IMR-90 (cell line): ENCODE results near the gene ENOX1. TPM values are rescaled to one million over a fixed set of nuclear protein-coding genes. Genes with fewer than 3 reads are reported as not detected.

Source experiments
- ATAC-seq: fragments of 200-7000 bp; cut with Tn5 transposase; 2 replicates; pipeline ENCODE4 v1.9.1; 2020; ENCODE audit warnings: low read depth, mild to moderate bottlenecking, moderate library complexity
- BruUV-seq: library from RNA; stranded (reverse); fragments of 400-500 nt; replicated peaks from 2 replicates; lab custom pipeline; 2021; lab: Mats Ljungman, UMichigan
- CTCF ChIA-PET: fragments of 300-600 bp; formaldehyde crosslinking; extraction: SDS; loops from one replicate; lab custom pipeline; 2021; ENCODE audit warnings: antibody characterized with exemption; lab: Yijun Ruan, JAX
- POLR2A ChIA-PET: fragments of 300-600 bp; sonication (Branson Sonifier 250); formaldehyde crosslinking; loops from one replicate; lab custom pipeline; 2022; ENCODE audit warnings: antibody characterized with exemption; ENCODE audit not compliant: unreplicated experiment; lab: Charles Lee
- DNase-seq: peaks from one replicate; pipeline ENCODE4 v3.0.0; 2013
- H2AFZ ChIP-seq: replicated peaks from 2 replicates; pipeline ENCODE3; 2013; ENCODE audit warnings: low read length, mild to moderate bottlenecking; ENCODE audit not compliant: poor library complexity
- H2AK5ac ChIP-seq: 2 replicates; pipeline ENCODE4 v1.6.1; 2013; ENCODE audit warnings: low read depth, low read length, inconsistent platforms
- H2AK9ac ChIP-seq: replicated peaks from 2 replicates; pipeline ENCODE3; 2013; ENCODE audit warnings: mild to moderate bottlenecking, low read depth, low read length, moderate library complexity; ENCODE audit not compliant: poor library complexity
- H2BK120ac ChIP-seq: 2 replicates; pipeline ENCODE4 v1.6.1; 2013; ENCODE audit warnings: low read depth, low read length, inconsistent platforms
- H2BK15ac ChIP-seq: 3 replicates; pipeline ENCODE4 v1.6.1; 2013; ENCODE audit warnings: low read depth, low read length, inconsistent platforms
- H2BK20ac ChIP-seq: 2 replicates; pipeline ENCODE4 v1.6.1; 2013; ENCODE audit warnings: low read depth, mild to moderate bottlenecking, inconsistent platforms, low read length, moderate library complexity
- H2BK5ac ChIP-seq: 2 replicates; pipeline ENCODE4 v1.6.1; 2013; ENCODE audit warnings: mild to moderate bottlenecking, low read depth, low read length, inconsistent platforms; ENCODE audit not compliant: poor library complexity, severe bottlenecking
- H3K14ac ChIP-seq: replicated peaks from 2 replicates; pipeline ENCODE4 v1.6.1; 2013; ENCODE audit warnings: low read depth, low read length, inconsistent platforms
- H3K18ac ChIP-seq: 2 replicates; pipeline ENCODE4 v1.6.1; 2013; ENCODE audit warnings: low read depth, low read length, control low read depth
- H3K23ac ChIP-seq: 2 replicates; pipeline ENCODE4 v1.6.1; 2013; ENCODE audit warnings: low read depth, low read length, inconsistent platforms
- H3K27ac ChIP-seq: 2 replicates; pipeline ENCODE4 v1.5.1; 2013; ENCODE audit warnings: mild to moderate bottlenecking, control low read depth, low read length; ENCODE audit not compliant: insufficient read depth
- H3K27me3 ChIP-seq: 2 replicates; pipeline ENCODE4 v1.6.1; 2013; ENCODE audit warnings: low read length; ENCODE audit not compliant: control insufficient read depth, insufficient read depth
- H3K36me3 ChIP-seq: 2 replicates; pipeline ENCODE4 v1.6.1; 2013; ENCODE audit warnings: low read length, mixed read lengths; ENCODE audit not compliant: control insufficient read depth, insufficient read depth
- H3K4ac ChIP-seq: 2 replicates; pipeline ENCODE4 v1.6.1; 2013; ENCODE audit warnings: low read depth, low read length, inconsistent platforms
- H3K4me1 ChIP-seq: 2 replicates; pipeline ENCODE4 v1.6.1; 2013; ENCODE audit warnings: low read length, mixed read lengths; ENCODE audit not compliant: control insufficient read depth, insufficient read depth
- H3K4me2 ChIP-seq: 2 replicates; pipeline ENCODE4 v1.6.1; 2013; ENCODE audit warnings: low read depth, mild to moderate bottlenecking, control low read depth, low read length, moderate library complexity
- H3K4me3 ChIP-seq: 2 replicates; pipeline ENCODE4 v1.5.1; 2013; ENCODE audit warnings: low read depth, mild to moderate bottlenecking, control low read depth, low read length, moderate library complexity; ENCODE audit not compliant: insufficient read depth
- H3K56ac ChIP-seq: 2 replicates; pipeline ENCODE4 v1.6.1; 2013; ENCODE audit warnings: low read length, inconsistent platforms; ENCODE audit not compliant: insufficient read depth; ENCODE audit errors: extremely low read depth
- H3K79me1 ChIP-seq, 2 experiments: 2 replicates each; pipeline ENCODE4 v1.6.1; 2013; ENCODE audit warnings: low read length in 2 of 2, inconsistent platforms in 1 of 2, low read depth in 1 of 2
- H3K9ac ChIP-seq: 2 replicates; pipeline ENCODE4 v1.6.1; 2013; ENCODE audit warnings: low read depth, low read length, control low read depth
- H3K9me1 ChIP-seq: 2 replicates; pipeline ENCODE4 v1.6.1; 2013; ENCODE audit warnings: low read length, inconsistent platforms; ENCODE audit not compliant: insufficient read depth
- H3K9me3 ChIP-seq: 2 replicates; pipeline ENCODE4 v1.6.1; 2013; ENCODE audit warnings: low read length; ENCODE audit not compliant: control insufficient read depth, insufficient read depth
- H4K20me1 ChIP-seq: 2 replicates; pipeline ENCODE4 v1.6.1; 2013; ENCODE audit warnings: low read length, inconsistent platforms; ENCODE audit not compliant: insufficient read depth
- H4K5ac ChIP-seq: 2 replicates; pipeline ENCODE4 v1.6.1; 2013; ENCODE audit warnings: mild to moderate bottlenecking, low read depth, low read length, control low read depth
- H4K8ac ChIP-seq, 2 experiments: 2 replicates each; pipeline ENCODE4 v1.6.1; 2013; ENCODE audit warnings: low read depth in 2 of 2, low read length in 2 of 2, control low read depth in 1 of 2, inconsistent platforms in 1 of 2
- H4K91ac ChIP-seq: 2 replicates; pipeline ENCODE4 v1.6.1; 2013; ENCODE audit warnings: low read depth, low read length, inconsistent platforms; ENCODE audit not compliant: insufficient read depth
- CEBPB ChIP-seq: IDR thresholded peaks from 2 replicates; pipeline ENCODE4 v1.6.1; 2012; ENCODE audit warnings: low read depth, low read length, improper control_type of control experiment
- CTCF ChIP-seq: conservative IDR thresholded peaks from 2 replicates; pipeline ENCODE4 v1.5.1; 2012; ENCODE audit warnings: mild to moderate bottlenecking, low read depth, low read length, improper control_type of control experiment
- ELK1 ChIP-seq: fragments of 150-350 bp; IDR thresholded peaks from 2 replicates; pipeline ENCODE4 v1.6.1; 2016; ENCODE audit warnings: low read depth, mild to moderate bottlenecking, low read length, moderate library complexity, borderline replicate concordance
- FOS ChIP-seq: fragments of 150-350 bp; IDR thresholded peaks from 2 replicates; pipeline ENCODE4 v1.6.1; 2016; ENCODE audit warnings: low read depth, low read length
- MAFK ChIP-seq: IDR thresholded peaks from 2 replicates; pipeline ENCODE4 v1.6.1; 2012; ENCODE audit warnings: low read depth, low read length, improper control_type of control experiment
- MAZ ChIP-seq: IDR thresholded peaks from 2 replicates; pipeline ENCODE4 v1.6.1; 2012; ENCODE audit warnings: low read depth, mild to moderate bottlenecking, low read length, improper control_type of control experiment, moderate library complexity, borderline replicate concordance
- NFE2L2 ChIP-seq: fragments of 150-350 bp; IDR thresholded peaks from 2 replicates; pipeline ENCODE4 v1.6.1; 2016; ENCODE audit warnings: low read depth, mild to moderate bottlenecking, low read length
- POLR2A ChIP-seq: IDR thresholded peaks from 2 replicates; pipeline ENCODE4 v1.6.1; 2012; ENCODE audit warnings: mild to moderate bottlenecking, low read depth, low read length
- RFX5 ChIP-seq: IDR thresholded peaks from 2 replicates; pipeline ENCODE4 v1.8.0; 2012; ENCODE audit warnings: low read depth, mild to moderate bottlenecking, low read length, moderate library complexity
- SMC3 ChIP-seq: fragments of 150-350 bp; IDR thresholded peaks from 2 replicates; pipeline ENCODE4 v1.6.1; 2016; ENCODE audit warnings: low read depth, mild to moderate bottlenecking, antibody characterized with exemption, low read length, moderate library complexity
- USF2 ChIP-seq: fragments of 150-350 bp; IDR thresholded peaks from 2 replicates; pipeline ENCODE4 v1.6.1; 2017; ENCODE audit warnings: mild to moderate bottlenecking, antibody characterized with exemption, low read length, low read depth
- WGBS, 2 experiments: methylation state at CpG; one replicate each; pipeline versions ENCODE4 v1.1.5 to v1.1.7; 2013; ENCODE audit warnings: missing lambda C conversion rate in 2 of 2; ENCODE audit not compliant: insufficient read length in 1 of 2; ENCODE audit errors: extremely low coverage in 2 of 2; 5-methylcytosine and 5-hydroxymethylcytosine counted together
- dilution Hi-C: fragments of 300-500 bp; cut with HindIII; formaldehyde crosslinking; loops from one replicate; pipeline ENCODE4 v1.14.3; 2018; ENCODE audit warnings: low sequenced_read_pairs; ENCODE audit not compliant: unreplicated experiment
- in situ Hi-C: fragments of 300-500 bp; cut with MboI; formaldehyde crosslinking; loops from 3 replicates; pipeline ENCODE4 v1.14.3; 2019; ENCODE audit warnings: low sequenced_read_pairs, inconsistent platforms, mixed read lengths
- intact Hi-C: fragments of 100-400 bp; cut with micrococcal nuclease; formaldehyde crosslinking; loops from 2 replicates; pipeline ENCODE4 v1.10.0; 2022
- polyA plus RNA-seq, 3 experiments: library from polyadenylated mRNA; depleted of rRNA; stranded (reverse); fragments of >200 nt; gene quantifications; 2 replicates each; pipeline ENCODE4 v1.2.3, GENCODE V29; 2012; ENCODE audit warnings: low replicate concordance in 1 of 3
- total RNA-seq: library from RNA; depleted of rRNA; stranded (reverse); fragments of >200 nt; gene quantifications from 2 replicates; pipeline ENCODE4 v1.2.3, GENCODE V29; 2012

Gene ENOX1
- total and polyA plus RNA-seq, 2 of the 4 experiments (the other 2 are of a cell fraction) = 0.99 to 1.3 TPM

GRCh38 chr13:43489233-43489632 is 297.5 kb downstream of the ENOX1 start:
- BruUV-seq = no TSS peak
- TF ChIP-seq CEBPB = no peak
- TF ChIP-seq RFX5 = no peak
- no peak for TF ChIP-seq USF2
- TF ChIP-seq MAFK = no peak
- no peak for TF ChIP-seq MAZ
- TF ChIP-seq FOS = no peak
- no peak for TF ChIP-seq NFE2L2
- TF ChIP-seq CTCF = no peak
- TF ChIP-seq POLR2A = no peak
- no peak for TF ChIP-seq SMC3
- TF ChIP-seq ELK1 = no peak

More at GRCh38 chr13:43489233-43489632, 297.5 kb downstream of the ENOX1 start:
- Histone ChIP-seq H4K20me1 (no peaks in the 10 kb centered on the region), H3K9me3 (no peaks in the 10 kb centered on the region), H4K91ac (no peak overlapping the region), H3K27ac (no peak overlapping the region), H2AK9ac (no peak overlapping the region), H2BK5ac (no peak overlapping the region), H4K8ac (no peak overlapping the region), H2BK20ac (no peak overlapping the region), H3K56ac (no peak overlapping the region), H3K14ac (no peak overlapping the region), H3K79me1 (no peaks in the 10 kb centered on the region), H3K27me3 (no peaks in the 10 kb centered on the region), H4K5ac (no peak overlapping the region), H3K4me3 (no peak overlapping the region), H2BK120ac (no peak overlapping the region), H2BK15ac (no peak overlapping the region), H2AFZ (no peak overlapping the region), H2AK5ac (no peak overlapping the region), H3K9me1 (no peaks in the 10 kb centered on the region), H3K4ac (no peak overlapping the region), H3K36me3 (no peaks in the 10 kb centered on the region), H3K23ac (no peak overlapping the region), H3K9ac (no peak overlapping the region), H3K4me1 (no peaks in the 10 kb centered on the region), H3K18ac (no peak overlapping the region), H3K4me2 (no peak overlapping the region)
- ATAC-seq (no peak), DNase-seq (no peak)
- POLR2A ChIA-PET = no interaction called here
- CTCF ChIA-PET = no interaction called here
- dilution Hi-C loops = no loop called here
- intact Hi-C loops = no loop called here
- WGBS, 2 experiments = no CpG with 5 or more reads among the region's 3 CpGs
- in situ Hi-C loops = no loop called here
